Stimulated activated CD8-positive, alpha-beta memory T cell treated with anti-CD3 and anti-CD28 coated beads, Interleukin-7, amount 100 ng/mL, for 4 hours (primary cell): Measurements from ENCODE around the gene ADK.

Experiments
- DNase-seq, 2 donors: peaks; one replicate each; pipeline ENCODE4 v3.0.0-alpha.2; 2020; ENCODE audit warnings: low read depth in 2 of 2

Gene ADK

GRCh38 chr10:74671716-74672115, 520.7 kb downstream of the ADK start:
- no peak for DNase-seq

GRCh38 chr10:74672430-74673165, 521.6 kb downstream of the ADK start:
- DNase-seq: no peak

- DNase-seq: no peak
Observed at GRCh38 chr10:74674927-74675326, 523.9 kb downstream of the ADK start.

DNA sequence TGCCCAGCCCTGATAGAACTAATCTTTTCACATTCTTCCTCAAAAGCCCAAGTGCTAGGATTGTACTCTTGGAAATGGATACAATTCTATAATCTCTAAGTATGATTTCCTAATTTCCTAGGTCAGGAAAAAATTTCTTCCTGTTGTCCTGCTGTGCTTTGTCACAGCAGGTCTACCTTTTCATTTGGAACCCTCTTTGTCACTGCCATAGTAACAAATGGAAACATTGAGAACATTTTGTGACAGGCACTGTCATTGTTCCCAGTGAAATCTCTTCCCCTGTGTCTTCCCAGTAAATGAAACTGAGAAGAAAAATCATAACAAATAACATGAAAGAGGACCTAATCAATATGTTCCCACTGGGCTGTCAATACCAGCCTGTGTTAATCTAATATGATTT, 524.5 kb downstream of the ADK start:
- no peak for DNase-seq

DNA sequence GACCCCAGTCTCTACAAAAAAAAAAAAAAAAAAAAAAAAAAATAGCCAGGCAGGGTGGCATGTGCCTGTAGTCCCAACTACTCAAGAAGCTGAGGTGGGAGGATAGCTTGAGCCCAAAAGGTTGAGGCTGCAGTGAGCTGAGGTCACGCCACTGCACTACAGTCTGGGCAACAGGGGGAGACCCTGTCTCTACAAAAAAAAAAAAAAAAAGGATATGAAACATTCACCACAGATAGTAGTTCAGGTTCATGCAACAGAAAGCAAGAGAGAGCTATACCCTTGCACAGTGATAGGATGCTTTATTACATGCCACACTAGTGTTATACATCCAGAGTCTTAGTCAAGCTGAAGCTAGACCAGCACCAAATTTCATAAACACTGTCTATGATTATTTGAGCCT, 526.9 kb downstream of the ADK start:
- no peak for DNase-seq

DNA sequence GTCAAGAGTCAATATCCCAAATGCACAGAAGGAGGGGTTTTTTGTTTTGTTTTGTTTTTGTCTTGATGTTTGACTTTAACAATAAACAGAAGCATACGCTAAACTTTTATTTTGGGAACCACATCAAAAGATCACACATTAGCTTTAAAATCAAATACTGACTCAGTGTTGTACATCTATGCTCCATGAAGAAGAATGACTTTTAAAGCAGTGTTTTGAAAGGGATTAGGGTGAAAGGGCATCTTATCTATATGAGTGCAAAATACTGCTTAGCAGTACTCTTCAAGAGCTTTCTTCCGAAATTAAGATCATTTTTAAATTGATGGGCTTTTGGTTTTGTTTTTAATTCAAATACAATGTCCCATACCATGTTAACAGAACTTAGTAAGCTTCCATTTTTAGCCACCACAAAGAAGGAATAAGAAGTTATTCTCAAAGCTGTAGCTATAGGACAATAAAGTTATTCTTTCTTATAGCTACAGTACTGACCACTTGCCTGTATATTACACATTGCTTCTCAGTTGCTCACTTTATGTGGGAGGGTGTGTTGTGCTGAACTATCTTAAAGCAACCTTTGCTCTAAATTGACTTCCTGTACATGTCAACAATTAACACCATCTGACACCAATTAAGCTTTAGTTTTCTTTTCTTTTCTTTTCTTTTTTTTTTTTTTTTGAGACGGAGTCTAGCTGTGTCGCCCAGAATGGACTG, 531.1 kb downstream of the ADK start:
- DNase-seq: no peak

- no peak for DNase-seq
Observed at GRCh38 chr10:74683067-74683466, 532.0 kb downstream of the ADK start.

DNA sequence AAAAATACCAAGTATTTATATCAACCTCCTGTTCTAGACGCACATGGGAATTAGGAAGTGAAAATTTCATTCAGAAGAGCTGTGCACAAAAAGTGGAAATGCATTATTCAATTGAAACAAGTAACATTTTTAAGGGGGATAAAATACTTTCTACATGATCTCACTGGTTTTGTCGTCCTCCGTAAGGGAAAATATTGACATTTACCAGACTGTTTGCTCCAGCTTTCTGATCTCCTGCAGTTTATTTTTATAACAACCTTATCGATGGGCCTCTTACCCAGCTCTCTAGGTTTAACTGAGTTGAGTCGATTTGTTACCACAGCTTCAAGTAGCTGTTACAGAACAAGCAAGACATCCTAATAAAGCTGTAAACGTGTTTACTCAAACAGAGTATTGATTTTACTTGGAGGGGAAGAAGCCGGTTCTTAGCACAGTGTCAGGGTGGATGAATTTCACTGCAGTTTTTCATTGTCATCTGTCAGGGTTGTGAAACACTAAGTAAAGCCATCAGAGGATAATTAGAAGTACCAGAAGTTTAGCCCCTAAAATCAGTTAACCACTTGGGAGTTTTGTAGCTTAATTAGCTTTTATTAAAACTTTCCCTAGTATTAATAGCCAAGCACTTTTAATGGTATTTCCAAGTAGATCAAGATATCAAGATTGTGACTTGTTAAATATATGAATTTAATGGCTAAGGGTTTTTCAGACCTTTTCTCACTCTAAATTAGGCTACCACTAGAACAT, 532.8 kb downstream of the ADK start:
- DNase-seq: no peak

DNA sequence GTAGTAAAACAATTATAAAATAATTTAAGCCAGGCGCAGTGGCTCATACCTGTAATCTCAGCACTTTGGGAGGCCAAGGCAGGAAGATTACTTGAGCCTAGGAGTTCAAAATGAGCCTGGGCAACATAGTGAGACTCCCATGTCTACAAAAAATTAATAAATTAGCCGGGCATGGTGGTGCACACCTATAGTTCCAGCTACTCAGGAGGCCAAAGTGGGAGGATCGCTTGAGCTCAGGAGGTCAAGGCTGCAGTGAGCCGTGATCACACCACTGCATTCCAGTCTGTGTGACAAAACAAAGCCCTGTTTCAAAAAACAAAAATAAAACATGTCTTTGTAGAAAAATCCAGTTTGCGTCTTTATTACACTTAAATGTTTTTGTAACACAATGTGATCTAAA, 533.4 kb downstream of the ADK start:
- no peak for DNase-seq

DNA sequence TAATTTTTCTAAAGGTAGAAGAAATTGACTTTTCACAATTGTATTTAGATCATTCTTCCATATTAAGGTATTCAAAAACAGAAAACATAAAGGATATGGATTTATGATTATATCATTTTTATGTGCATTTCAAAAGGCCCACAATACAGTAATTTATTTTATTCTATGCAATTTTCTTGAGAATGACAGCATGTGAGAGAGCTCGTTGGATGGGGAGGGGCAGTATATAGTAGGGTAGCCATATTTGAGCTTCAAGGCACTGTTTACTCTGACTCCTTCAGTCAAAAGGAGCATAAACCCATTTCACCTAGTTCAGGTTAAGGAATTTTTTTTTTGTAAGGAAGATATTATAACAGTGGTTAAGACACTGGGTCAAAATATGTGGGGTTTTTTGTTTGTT, 534.5 kb downstream of the ADK start:
- DNase-seq: no peak

- no peak for DNase-seq
Observed at GRCh38 chr10:74690393-74690792, 539.4 kb downstream of the ADK start.

GRCh38 chr10:74691164-74691563, 540.1 kb downstream of the ADK start:
- DNase-seq: no peak

GRCh38 chr10:74704629-74705357, 553.8 kb downstream of the ADK start:
- DNase-seq: no peak

- DNase-seq: no peak
Observed at GRCh38 chr10:74705358-74705980, 554.4 kb downstream of the ADK start.

GRCh38 chr10:74706966-74707365, 555.9 kb downstream of the ADK start:
- no peak for DNase-seq

GRCh38 chr10:74708246-74708645, 557.2 kb downstream of the ADK start:
- DNase-seq: no peak

DNA sequence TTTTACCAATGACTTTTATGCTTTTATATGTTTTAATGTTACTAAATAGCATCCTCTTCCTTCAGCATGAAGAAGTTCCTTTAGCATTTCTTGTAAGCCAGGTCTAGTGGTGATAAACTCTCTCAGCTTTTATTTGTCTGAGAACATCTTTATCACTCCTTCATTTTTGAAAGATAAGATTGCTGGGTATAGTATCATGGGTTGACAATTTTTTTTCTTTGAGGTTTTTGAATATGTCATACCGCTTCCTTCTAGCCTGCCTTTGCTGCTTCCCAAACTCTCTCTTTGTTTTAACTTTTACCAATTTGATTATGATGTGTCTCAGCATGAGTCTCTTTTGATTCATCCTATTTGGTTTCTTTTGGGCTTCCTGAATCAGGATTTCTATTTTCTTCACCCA, 567.2 kb downstream of the ADK start:
- DNase-seq: no peak

DNA sequence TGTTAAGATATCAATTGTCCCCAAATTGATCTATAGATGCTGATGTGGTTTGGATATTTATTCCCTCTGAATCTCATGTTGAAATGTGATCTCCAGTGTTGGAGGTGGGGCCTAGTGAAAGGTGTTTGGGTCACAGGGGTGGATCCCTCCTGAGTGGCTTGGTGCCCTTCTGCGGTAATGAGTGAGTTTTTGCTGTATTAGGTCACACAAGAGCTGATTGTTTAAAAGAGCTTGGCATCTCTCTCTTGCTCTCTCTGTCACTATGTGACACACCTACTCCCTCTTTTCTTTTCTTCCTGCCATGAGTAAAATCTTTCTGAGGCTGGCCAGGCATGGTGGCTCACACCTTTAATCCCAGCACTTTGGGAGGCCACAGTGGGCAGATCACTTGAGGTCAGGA, 577.2 kb downstream of the ADK start:
- DNase-seq: no peak

DNA sequence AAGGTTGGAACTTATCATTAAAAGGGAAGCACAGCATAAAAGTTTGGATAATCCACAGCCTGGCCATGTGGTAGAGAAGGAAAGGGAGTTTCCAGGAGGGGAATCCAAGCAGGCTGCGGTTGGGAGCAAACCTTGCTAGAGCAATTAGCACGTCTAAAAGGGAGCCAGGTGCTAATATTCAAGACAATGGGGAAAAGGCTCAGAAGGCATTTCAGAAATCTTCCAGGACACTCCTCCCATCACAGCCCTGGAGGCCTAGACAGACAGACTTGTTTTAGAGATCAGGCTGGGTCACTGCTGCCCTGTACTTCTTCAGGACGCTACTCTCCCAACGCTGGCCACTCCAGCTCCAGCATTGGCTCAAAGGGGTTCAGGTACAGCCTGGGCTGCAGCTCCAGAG, 579.2 kb downstream of the ADK start:
- no peak for DNase-seq

DNA sequence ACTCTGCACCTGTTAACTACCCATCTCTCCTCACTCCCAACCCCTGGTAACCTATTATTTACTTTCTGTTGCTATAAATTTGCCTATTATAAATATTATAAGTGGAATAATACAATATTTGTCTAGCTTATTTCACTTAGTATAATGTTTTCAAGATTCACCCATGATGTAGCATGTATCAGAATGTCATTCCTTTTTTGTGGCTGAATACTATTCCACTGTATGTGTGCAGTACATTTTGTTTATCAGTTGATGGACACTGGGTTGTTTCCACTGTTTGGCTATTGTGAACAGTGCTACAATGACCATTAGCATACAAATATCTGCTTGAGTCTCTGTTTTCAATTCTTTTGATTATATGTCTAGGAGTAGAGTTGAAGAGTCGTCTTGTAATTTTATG, 582.6 kb downstream of the ADK start:
- DNase-seq: no peak

GRCh38 chr10:74736029-74736428, 585.0 kb downstream of the ADK start:
- DNase-seq: no peak

GRCh38 chr10:74738052-74738451, 587.0 kb downstream of the ADK start:
- DNase-seq: no peak
